ENCODE data around the gene FANCG.

- TF ChIP-seq CTCF (IDR thresholded peaks at IDR 0.05 in 8 of 11, conservative IDR thresholded peaks at IDR 0.05 in 3 of 11) = no peak
- TF ChIP-seq POLR2A (IDR thresholded peaks at IDR 0.05) = no peak
Observed at GRCh38 chr9:35054185-35054835, 25.4 kb downstream of the FANCG start.
